PC-3 (cell line): ENCODE measurements around the gene OR3A1.
"Not testable (repeated sequence)": the region's sequence is repeated elsewhere in the genome, so short reads cannot be mapped to it uniquely, and the experiment has no call there.

Source experiments
- EZH2 ChIP-seq: fragments of 300-600 bp; sonication (generic); IDR thresholded peaks from one replicate; pipeline ENCODE4 v1.6.1; 2017; ENCODE audit warnings: antibody characterized with exemption, mild to moderate bottlenecking, low read length; ENCODE audit not compliant: unreplicated experiment
- TF ChIP-seq, protein P1 (sequence below): fragments of 300-600 bp; sonication (generic); conservative IDR thresholded peaks from 2 replicates; pipeline ENCODE4 v1.5.1; 2017; ENCODE audit warnings: antibody characterized with exemption, low read depth, mild to moderate bottlenecking, low read length

DNA sequence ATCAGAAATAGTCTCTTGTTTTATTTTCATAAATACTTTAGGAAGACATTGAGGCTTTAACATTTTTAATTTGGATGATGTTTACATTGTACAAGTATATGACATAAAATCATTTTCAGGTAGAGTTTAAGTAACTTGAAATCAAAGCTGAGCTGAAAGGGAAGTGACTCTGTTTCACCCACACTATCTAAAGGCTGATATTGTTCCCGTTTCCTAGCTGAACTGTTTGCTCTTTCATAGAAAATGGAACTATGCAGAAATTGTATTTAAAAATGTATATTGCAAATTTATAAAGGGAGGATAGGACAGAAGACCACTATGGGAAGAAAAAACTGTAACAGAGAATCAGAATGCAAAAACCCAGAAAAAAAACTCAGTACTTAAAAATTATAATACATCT, 53.3 kb downstream of the OR3A1 start:
- TF ChIP-seq EZH2, result not testable (repeated sequence)
- TF ChIP-seq, protein P1, sequence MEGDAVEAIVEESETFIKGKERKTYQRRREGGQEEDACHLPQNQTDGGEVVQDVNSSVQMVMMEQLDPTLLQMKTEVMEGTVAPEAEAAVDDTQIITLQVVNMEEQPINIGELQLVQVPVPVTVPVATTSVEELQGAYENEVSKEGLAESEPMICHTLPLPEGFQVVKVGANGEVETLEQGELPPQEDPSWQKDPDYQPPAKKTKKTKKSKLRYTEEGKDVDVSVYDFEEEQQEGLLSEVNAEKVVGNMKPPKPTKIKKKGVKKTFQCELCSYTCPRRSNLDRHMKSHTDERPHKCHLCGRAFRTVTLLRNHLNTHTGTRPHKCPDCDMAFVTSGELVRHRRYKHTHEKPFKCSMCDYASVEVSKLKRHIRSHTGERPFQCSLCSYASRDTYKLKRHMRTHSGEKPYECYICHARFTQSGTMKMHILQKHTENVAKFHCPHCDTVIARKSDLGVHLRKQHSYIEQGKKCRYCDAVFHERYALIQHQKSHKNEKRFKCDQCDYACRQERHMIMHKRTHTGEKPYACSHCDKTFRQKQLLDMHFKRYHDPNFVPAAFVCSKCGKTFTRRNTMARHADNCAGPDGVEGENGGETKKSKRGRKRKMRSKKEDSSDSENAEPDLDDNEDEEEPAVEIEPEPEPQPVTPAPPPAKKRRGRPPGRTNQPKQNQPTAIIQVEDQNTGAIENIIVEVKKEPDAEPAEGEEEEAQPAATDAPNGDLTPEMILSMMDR, result not testable (repeated sequence)
